Pulmonary artery endothelial cell (primary cell): ENCODE measurements around the gene RAB37. TPM values are rescaled to one million over a fixed set of nuclear protein-coding genes. Genes with fewer than 3 reads are reported as not detected.

Experiments used
- DNase-seq: peaks from one replicate; pipeline ENCODE4 v3.0.0-alpha.2; 2011; ENCODE audit warnings: low read depth, low spot score
- total RNA-seq: library from RNA; depleted of rRNA; stranded (reverse); fragments of >200 nt; gene quantifications from 2 replicates; pipeline ENCODE4 v1.2.3, GENCODE V29; 2014

The RAB37 gene
- total RNA-seq, 1 donor from 2014 or later: 0.53 TPM

DNA sequence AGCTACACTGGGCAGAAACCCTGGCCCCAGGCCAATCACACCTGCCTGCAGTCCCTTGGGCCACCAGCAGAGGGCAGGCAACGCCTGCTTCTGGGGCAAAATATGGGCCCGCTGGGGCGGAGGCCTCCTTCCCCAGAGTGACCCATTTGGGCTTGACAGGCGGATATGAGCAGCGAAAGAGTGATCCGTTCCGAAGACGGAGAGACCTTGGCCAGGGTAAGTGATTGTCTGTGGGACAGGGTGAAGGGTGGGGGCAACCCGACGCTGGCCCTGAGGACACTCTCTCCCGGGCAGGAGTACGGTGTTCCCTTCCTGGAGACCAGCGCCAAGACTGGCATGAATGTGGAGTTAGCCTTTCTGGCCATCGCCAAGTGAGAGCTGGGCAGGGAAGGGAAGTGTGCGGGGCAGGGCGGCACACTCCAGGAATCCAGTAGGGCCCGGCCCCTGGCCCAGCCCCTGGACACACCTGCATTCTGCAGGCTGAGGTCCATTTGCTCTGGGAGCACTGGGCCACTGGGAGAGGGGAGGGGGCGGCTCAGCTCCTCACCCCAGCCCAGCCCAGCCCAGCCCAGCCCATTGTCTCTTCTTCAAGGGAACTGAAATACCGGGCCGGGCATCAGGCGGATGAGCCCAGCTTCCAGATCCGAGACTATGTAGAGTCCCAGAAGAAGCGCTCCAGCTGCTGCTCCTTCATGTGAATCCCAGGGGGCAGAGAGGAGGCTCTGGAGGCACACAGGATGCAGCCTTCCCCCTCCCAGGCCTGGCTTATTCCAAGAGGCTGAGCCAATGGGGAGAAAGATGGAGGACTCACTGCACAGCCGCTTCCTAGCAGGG is 7.9 kb downstream of the RAB37 start:
- no peak for DNase-seq

- no peak for DNase-seq
These were observed 8.6 kb downstream of the RAB37 start for GRCh38 chr17:74745548-74746177.

- no peak for DNase-seq
These were observed 9.3 kb downstream of the RAB37 start for GRCh38 chr17:74746376-74746775.

- no peak for DNase-seq
These were observed 9.9 kb downstream of the RAB37 start for GRCh38 chr17:74746922-74747321.

- no peak for DNase-seq
These were observed 11.1 kb downstream of the RAB37 start for GRCh38 chr17:74748279-74748528.

GRCh38 chr17:74748529-74749278 is 11.6 kb downstream of the RAB37 start, which contains the start of gene NHERF1:
Gene NHERF1, plus strand, starts transcription at chr17:74748628. Its CDS starts 219 bp downstream, at chr17:74748847.
- DNase-seq: peak; percentile 45

DNA sequence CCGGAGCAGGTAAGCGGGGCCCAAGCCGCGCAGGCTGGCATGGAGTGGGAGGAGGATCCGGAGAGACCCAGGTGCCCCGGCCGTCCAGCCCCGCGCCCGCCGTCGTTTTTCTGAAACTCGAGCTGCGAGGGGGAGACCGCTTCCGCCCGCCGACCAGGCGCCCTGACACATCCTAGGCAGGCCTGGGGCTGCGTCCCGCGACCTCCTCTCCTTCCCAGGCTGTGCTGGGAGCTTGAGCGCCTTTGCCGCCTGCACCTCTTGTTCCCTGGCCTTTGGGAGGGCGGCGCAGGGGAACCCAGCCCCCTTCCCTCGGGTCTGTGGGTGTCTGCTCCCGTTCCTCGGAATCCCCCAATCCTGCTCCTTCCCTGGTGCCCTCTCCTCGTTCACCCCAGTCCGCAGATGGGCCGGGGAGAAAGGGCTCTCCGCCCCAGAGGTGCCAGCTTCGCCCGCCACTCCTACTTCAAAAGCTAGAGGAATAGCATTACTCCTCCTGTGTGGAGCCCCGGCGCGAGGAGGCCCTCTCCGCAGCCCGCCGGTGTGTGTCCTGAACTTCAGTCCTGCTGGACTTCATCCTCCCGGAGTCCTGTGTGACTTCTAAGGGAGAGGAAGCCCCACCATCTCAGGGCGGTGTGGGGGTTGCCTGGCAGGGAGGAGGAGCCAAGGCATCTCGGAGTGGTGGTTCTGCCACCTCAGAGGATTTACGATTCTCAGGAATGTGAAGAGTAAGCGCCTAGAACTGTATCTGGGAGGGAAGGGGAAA is 12.4 kb downstream of the RAB37 start:
- no peak for DNase-seq

GRCh38 chr17:74750039-74750326 is 12.9 kb downstream of the RAB37 start:
- no peak for DNase-seq

DNA sequence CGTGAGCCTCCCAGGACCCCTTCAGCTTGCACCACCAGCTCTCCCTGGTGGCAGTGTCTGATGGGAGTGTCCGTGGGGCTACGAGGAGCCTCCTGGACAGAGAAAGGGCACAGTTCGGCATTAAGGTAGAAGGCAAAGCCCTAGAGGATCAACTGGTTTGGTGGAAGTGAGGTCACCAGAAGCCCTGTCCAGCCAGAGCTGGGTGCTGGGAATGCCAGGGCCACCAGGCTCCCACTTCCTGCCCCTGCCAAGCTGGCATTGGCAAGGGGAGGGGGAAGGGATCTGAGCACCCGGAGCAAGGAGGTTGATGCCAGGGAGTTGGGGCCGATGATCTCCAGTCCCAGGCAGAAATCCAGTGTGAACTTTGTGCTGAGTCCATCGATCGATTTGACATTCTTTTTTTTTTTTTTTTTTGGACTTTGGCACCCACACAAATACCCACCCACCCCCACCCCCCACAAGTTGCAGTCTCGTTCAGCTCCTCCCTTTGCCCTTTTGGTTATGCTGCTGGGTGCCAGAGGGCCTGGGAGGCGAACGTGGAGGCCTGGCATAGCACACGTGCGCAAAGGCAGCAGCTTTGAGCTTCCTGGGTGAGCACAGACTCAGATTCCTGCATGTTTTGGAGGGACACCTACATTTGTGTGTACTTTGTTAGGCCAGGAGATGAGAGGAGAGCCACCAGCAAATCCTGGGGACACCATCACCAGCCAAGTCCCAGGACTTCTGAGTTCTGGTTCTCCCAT is 13.4 kb downstream of the RAB37 start:
- no peak for DNase-seq

- DNase-seq: no peak
These were observed 15.4 kb downstream of the RAB37 start for GRCh38 chr17:74752415-74752814.

GRCh38 chr17:74752822-74753401 is 15.9 kb downstream of the RAB37 start:
- DNase-seq: no peak

- no peak for DNase-seq
These were observed 17.8 kb downstream of the RAB37 start for GRCh38 chr17:74754832-74755231.

- DNase-seq: no peak
These were observed 18.5 kb downstream of the RAB37 start for GRCh38 chr17:74755533-74755932.

DNA sequence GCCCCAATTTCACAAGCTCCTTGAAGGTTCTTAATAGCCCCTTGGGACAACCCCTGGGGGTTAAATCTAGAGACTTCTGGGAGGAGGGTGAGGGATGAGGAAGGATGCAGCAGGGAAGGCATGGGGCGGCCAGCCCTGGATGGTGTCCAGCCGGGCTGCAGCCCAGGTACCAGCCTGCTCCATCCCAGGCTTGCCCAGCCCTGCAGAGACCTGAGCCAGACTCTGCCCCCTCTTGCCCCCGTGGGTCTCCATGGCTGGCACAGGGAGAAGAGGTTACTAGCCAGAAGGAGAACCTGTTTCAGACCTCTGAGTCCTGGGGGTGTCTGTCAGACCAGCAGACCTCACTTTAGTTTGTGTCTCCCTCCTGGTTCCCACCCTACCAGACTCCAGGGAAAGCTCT is 19.8 kb downstream of the RAB37 start:
- DNase-seq: no peak

- DNase-seq: no peak
These were observed 20.4 kb downstream of the RAB37 start for GRCh38 chr17:74757502-74757901.

DNA sequence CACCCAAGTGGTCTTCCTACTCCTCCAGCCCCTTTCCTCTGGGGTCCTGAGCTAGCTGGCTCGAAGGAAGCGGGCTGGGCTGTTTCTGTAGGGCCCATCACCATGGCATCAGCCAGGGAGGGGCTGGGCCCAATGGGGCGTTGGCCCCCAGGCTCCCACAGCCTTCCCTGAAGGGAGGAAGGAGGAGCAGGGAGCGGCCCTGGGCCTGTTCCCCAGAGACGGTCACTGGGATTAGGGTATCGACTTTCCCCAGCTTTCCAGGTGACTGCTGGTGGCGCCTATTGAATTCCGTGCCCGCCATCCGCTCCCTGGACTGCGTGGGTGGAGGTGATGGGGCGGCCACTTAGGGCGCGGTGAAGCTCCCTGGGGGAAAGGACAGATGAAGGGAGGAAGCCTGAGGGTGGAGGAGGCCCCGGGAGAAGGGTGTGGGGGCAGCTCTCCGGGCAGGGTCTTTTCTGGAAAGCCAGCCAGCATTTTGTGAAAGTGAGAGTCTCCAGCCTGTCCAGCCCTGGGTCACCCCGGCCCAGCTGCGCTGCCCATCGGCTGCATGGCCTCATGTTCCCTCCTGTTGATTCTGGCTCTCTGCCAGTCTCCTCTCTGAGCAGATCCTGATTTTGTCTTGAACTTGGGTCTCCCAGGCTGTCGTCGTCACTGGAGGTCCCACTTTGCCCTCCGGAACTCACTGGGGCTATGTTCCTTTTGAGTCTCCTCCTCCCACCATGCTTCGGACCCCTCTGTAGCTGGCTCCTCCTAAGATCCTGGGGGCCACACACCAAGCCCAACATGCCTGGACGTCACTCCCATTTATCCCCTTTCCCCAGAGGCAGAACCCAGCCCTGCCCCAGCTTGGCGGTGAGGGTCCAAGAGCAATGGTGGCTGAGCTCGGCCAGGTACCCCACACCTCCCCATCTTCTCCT is 21.1 kb downstream of the RAB37 start:
- no peak for DNase-seq

- no peak for DNase-seq
These were observed 21.8 kb downstream of the RAB37 start for GRCh38 chr17:74758848-74759168.

DNA sequence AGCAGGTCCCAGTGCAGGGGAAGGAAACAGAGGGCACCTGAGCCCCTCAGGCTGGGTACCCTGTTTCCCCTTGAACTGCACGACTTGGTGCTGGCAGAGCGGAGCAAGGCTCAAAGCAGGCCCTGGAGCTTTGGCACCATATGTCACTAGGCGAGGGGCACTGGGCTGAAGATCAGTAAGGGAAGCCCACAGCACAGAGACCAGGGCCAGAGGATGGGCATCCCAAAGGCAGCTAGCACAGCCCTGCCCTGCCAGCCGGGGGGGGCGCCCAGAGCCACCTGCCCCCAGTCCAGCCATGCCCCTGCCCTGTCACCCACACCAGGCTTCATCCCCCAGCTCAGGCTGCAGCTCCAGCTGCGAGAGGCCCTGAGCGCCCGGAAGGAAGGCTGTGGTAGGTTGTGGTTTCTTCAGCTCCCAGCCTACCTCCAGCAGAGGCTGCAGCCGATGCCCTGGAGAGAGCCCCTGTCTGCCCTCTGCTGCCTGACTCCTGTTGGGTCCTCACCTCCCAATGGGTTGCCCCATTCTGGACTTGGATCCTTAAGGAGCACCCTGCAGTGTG is 22.3 kb downstream of the RAB37 start:
- DNase-seq: no peak

GRCh38 chr17:74759941-74760340 is 22.9 kb downstream of the RAB37 start:
- no peak for DNase-seq
